ENCODE data around the gene RHOBTB3.
"Not testable (repeated sequence)": the region's sequence is repeated elsewhere in the genome, so short reads cannot be mapped to it uniquely, and the experiment has no call there.

RHOBTB3 gene

DNA sequence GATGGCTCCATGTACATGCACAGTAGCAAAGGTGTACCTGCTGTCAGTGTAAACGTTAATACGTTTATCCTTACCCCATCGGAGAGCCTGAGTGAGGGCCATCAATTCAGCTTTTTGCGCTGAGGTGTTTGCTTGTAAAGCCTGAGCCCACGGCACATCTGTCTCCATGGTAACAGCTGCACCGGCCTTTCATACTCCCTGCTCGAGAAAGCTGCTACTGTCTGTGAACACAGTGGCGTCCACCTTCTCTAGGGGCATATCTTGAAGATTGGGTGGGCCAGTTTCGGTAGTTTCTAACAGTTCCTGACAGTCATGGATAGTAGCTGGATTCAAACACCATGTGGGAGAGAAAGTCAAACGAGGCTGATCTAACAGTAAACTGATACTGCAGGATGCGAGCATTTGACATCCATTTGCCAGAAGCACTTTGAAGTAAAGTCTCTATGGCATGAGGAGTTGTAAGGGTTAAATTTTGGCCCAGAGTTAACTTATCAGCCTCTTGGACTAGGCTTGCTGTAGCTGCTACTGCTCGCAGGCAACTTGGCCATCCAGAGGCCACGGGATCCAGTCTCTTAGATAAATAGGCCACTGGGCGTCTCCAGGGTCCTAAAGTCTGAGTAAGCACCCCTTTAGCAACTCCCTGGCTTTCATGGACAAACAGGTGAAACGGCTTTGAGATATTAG lies 21.0 kb upstream of the RHOBTB3 start:
- FAIRE-seq, result no peak
- TF ChIP-seq, protein P1, sequence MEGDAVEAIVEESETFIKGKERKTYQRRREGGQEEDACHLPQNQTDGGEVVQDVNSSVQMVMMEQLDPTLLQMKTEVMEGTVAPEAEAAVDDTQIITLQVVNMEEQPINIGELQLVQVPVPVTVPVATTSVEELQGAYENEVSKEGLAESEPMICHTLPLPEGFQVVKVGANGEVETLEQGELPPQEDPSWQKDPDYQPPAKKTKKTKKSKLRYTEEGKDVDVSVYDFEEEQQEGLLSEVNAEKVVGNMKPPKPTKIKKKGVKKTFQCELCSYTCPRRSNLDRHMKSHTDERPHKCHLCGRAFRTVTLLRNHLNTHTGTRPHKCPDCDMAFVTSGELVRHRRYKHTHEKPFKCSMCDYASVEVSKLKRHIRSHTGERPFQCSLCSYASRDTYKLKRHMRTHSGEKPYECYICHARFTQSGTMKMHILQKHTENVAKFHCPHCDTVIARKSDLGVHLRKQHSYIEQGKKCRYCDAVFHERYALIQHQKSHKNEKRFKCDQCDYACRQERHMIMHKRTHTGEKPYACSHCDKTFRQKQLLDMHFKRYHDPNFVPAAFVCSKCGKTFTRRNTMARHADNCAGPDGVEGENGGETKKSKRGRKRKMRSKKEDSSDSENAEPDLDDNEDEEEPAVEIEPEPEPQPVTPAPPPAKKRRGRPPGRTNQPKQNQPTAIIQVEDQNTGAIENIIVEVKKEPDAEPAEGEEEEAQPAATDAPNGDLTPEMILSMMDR (IDR thresholded peaks at IDR 0.05; ENCODE audit: insufficient read depth, missing control alignments), result no peak
- DNase-seq (ENCODE audit: insufficient read length, low spot score), result no peak

DNA sequence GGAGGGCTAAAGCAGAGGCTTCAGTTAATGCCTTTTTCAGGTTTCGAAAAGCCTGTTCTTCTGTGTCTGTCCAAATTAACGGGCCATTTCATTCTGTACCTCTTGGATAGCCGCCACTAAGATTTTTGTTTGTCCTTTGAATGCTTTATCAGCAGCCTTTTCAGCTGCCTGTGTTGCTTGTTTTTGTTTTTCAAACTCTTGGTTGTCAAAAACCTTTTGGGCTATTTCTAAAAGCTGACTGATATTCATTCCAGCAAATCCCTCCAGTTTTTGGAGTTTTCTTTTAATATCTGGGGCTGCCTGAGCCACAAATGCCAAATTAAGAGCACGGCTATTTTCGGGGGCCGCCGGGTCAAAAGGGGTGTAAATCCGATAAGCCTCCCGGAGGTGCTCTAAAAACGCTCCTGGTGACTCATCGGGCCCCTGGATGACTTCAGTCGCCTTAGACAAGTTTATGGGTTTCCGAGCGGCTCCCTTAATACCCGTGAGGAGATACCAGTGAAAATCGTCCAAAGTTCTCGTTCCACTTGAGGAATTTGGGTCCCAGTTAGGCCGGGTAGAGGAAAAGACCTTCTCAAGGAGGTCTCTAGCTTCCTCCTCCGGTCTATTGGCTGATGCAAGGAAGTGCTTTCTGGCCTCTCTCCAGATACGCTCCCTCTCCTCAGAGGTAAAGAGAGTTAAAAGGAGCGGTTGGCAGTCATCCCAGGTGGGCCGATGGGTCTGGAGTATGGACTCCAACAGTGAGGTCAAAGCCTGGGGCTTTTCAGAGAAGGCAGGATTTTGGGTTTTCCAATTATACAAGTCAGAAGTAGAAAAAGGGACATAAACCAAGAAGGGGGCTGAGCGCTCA lies 20.3 kb upstream of the RHOBTB3 start:
- FAIRE-seq; DNase-seq (ENCODE audit: insufficient read length, low spot score): not testable (repeated sequence)

DNA sequence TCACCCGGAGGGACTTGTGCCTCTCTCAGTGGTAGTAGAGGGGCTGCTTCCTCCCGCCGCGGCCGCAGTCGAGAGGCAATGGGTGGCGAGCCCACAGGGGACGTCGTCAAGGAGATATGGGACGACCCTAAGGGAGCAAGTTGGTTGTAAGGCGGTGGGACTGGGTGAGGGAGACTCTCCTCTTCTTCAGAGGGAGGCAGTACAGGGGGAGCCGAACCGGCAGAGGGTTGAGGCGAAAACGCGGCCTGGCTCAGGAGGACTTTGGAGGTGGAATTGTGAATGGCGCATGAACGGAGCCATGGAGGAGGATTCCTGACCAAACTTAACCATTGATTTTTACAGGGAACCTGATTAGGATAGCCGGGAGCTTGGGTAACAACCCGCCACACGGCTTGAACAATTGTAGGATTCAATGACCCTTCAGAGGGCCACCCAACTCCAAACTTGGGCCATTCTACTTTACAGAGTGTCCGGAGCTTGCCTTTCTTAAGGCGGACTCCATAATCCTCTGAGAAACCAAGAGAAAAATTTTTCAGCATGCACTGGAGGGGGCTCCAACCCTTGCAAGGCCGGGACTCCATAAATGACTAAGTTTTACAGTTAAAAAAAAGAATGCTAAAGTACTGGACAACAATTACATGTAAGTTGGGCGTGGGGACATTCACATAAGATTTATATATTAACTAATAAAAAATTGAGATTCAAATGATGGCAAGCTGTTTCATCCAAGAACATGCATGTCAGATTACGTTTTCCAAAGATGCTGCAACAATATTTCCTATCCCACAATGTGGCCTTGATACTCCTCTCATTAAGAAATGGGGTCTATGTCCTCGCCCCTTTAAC lies 19.4 kb upstream of the RHOBTB3 start:
- FAIRE-seq, result no peak
- no peak for DNase-seq (ENCODE audit: insufficient read length, low spot score)
- TF ChIP-seq, protein P1 (IDR thresholded peaks at IDR 0.05; ENCODE audit: insufficient read depth, missing control alignments), result no peak

DNA sequence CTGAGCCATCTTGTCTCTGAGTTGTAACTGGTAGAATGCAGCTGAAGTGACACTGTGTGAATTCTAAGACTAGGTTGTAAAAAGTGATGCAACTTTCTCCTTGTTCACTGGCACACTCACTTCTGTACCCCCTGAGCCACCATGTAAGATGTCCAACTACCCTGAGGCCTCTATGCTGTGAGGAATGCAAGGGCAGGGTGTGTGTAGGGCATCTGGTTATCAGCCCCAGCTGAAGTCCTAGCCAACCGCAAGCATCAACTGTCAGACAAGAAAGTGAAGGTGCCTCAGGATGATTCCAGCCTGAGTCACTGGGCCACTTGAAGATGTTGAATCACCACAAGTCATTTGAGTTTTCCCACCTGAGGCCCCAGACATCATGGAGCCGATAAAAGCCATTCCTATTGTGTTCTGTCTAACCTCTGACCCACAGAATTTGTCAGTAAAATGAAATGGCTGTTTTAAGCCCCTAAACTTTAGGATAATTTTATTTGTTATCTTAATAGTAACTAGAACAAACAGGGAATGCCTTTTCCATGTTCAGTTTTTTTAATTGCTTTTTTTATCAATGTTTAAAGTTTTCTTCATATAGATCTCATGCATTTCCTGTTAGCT lies 18.7 kb upstream of the RHOBTB3 start:
- no peak for FAIRE-seq
- DNase-seq (ENCODE audit: insufficient read length, low spot score), result no peak
- TF ChIP-seq, protein P1 (IDR thresholded peaks at IDR 0.05; ENCODE audit: insufficient read depth, missing control alignments), result no peak

DNA sequence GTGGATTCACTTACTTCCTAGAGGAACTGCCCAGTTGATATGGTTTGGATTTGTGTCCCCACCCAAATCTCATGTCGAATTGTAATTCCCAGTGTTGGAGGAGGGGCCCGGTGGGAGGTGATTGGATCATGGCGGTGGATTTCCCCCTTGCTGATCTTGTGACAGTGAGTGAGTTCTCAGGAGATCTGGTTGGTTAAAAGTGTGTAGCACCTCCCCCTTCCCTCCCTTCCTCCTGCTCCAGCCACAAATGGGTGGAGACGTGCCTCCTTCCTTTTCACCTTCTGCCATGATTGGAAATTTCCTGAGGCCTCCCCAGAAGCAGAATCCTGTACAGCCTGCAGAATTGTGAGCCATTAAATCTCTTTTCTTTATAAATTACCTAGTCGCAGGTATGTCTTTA lies 17.9 kb upstream of the RHOBTB3 start:
- not testable (repeated sequence) for FAIRE-seq

DNA sequence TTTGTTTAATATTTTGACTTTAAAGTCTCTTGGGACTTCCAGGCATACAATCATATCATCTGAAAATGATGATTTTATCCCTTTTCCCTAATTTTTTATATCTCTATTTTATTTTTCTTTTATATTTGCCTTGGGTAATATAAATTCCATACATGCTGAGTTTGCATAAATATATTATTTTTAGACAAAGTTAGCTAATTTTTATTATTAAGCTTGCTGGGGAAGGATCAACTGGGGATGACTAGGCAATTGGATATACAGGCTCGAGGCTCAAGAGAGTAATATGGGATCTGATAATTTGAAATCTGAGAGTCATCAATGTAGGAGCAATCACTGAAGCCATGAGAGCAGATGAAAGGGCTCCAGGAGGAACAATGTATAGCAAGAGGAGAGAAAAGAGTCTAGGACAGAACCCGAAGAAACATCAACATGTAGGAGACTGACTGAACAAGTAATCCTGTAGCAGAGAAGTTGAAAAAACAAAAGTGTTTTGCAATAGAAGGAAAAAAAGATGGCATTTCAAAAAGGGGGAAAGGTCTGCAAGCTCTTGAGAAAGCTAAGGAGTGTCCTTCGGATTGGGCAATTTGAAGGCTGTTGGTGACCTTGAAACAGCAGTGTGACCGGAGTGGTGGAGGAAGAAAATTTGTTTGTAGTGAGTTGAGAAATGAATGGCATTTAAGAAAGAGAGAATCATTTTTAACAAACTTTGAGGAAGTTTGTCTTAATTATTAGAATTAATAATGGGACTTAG lies 17.0 kb upstream of the RHOBTB3 start:
- FAIRE-seq, result no peak
- no peak for DNase-seq (ENCODE audit: insufficient read length, low spot score)
- TF ChIP-seq, protein P1 (IDR thresholded peaks at IDR 0.05; ENCODE audit: insufficient read depth, missing control alignments), result no peak

More for the DNA sequence above, 17.9 kb upstream of the RHOBTB3 start:
- not testable (repeated sequence) for DNase-seq (ENCODE audit: insufficient read length, low spot score)

DNA sequence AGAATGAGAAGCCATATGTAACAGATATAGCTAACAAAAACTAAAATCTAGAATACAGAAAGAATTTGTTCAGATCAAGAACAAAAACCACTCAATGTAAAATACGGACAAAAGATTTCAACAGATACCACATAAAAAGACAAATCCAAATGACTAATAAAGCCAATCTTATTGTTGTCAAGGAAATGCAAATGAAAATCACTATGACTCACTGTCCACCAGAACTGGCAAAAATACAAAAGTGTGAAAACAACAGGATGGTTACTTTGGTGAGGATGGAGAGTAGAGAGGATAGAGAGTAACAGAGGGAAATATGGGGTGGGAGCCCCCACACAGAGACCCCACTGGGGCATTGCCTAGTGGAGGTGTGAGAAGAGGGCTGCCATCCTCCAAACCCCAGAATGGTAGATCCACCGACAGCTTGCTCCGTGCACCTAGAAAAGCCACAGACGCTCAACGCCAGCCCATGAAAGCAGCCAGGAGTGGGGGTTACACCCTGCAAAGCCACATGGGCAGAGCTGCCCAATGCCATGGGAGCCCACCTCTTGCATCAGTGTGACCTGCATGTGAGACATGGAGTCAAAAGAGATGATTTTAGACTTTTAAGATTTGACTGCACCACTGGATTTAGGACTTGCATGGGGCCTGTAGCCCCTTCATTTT lies 15.2 kb upstream of the RHOBTB3 start:
- TF ChIP-seq, protein P1 (IDR thresholded peaks at IDR 0.05; ENCODE audit: insufficient read depth, missing control alignments), result no peak
- FAIRE-seq, result no peak
- DNase-seq (ENCODE audit: insufficient read length, low spot score), result no peak

Measured in D721Med (cell line).